ENCODE measurements around the gene SYPL1. TPM values are rescaled to one million over a fixed set of nuclear protein-coding genes. Genes with fewer than 3 reads are reported as not detected.

SYPL1 gene
- total and polyA plus RNA-seq, 2 experiments from 2014 or later, result 94.2 to 110 TPM

- Histone ChIP-seq H3K4me3 (no peak overlapping the region), H4K20me1 (ENCODE audit: insufficient read depth, poor library complexity, severe bottlenecking) (no peaks in the 10 kb centered on the region), H2AFZ (no peak overlapping the region), H3K4me1 (ENCODE audit: insufficient read depth) (no peaks in the 10 kb centered on the region), H3K27ac (no peak overlapping the region), H3K4me2 (no peak overlapping the region), H3K9me3 (ENCODE audit: low read depth) (no peaks in the 10 kb centered on the region), H3K79me2 (no peaks in the 10 kb centered on the region), H3K27me3 (peaks cover 2% of the 10 kb centered on the region), H3K9me2 (replicated peaks; ENCODE audit: insufficient read depth) (no peaks in the 10 kb centered on the region), H3K36me3 (replicated peaks; ENCODE audit: insufficient read depth, low read depth) (no peaks in the 10 kb centered on the region)
- TF ChIP-seq EZH2 (IDR thresholded peaks at IDR 0.05; ENCODE audit: borderline replicate concordance) (no peak), CTCF (IDR thresholded peaks at IDR 0.05; ENCODE audit: poor library complexity) (no peak), EZH2phosphoT487 (IDR thresholded peaks at IDR 0.05; ENCODE audit: low read depth, severe bottlenecking, unreplicated experiment) (no peak)
- 94% methylated on average over 2 of the region's 2 CpGs for WGBS (ENCODE audit: low lambda C conversion rate, missing lambda C conversion rate)
- DNase-seq (ENCODE audit: low spot score), result no peak
Observed at GRCh38 chr7:106052681-106053080, 59.4 kb downstream of the SYPL1 start.

GRCh38 chr7:106050746-106051117, 61.4 kb downstream of the SYPL1 start:
- H3K9me3 ChIP-seq (ENCODE audit: low read depth), result no peaks in the 10 kb centered on the region
- H3K4me2 ChIP-seq, result no peak overlapping the region
- no peaks in the 10 kb centered on the region for H3K4me1 ChIP-seq (ENCODE audit: insufficient read depth)
- no peaks in the 10 kb centered on the region for H4K20me1 ChIP-seq (ENCODE audit: insufficient read depth, poor library complexity, severe bottlenecking)
- WGBS (ENCODE audit: low lambda C conversion rate, missing lambda C conversion rate), result 67% methylated on average over 5 of the region's 5 CpGs
- H3K4me3 ChIP-seq, result no peak overlapping the region
- no peak for TF ChIP-seq EZH2 (IDR thresholded peaks at IDR 0.05; ENCODE audit: borderline replicate concordance)
- TF ChIP-seq EZH2phosphoT487 (IDR thresholded peaks at IDR 0.05; ENCODE audit: low read depth, severe bottlenecking, unreplicated experiment), result no peak
- no peak for TF ChIP-seq CTCF (IDR thresholded peaks at IDR 0.05; ENCODE audit: poor library complexity)
- no peaks in the 10 kb centered on the region for H3K9me2 ChIP-seq (replicated peaks; ENCODE audit: insufficient read depth)
- H3K36me3 ChIP-seq (replicated peaks; ENCODE audit: insufficient read depth, low read depth), result no peaks in the 10 kb centered on the region
- peak; percentile 64 for DNase-seq (ENCODE audit: low spot score)
- H2AFZ ChIP-seq, result no peak overlapping the region
- no peak overlapping the region for H3K27ac ChIP-seq
- H3K79me2 ChIP-seq, result no peaks in the 10 kb centered on the region
- peaks cover 2% of the 10 kb centered on the region for H3K27me3 ChIP-seq

GRCh38 chr7:106050002-106050745, 61.9 kb downstream of the SYPL1 start:
- peak; percentile 55 for DNase-seq (ENCODE audit: low spot score)
- H3K4me2 ChIP-seq, result no peak overlapping the region
- no peaks in the 10 kb centered on the region for H4K20me1 ChIP-seq (ENCODE audit: insufficient read depth, poor library complexity, severe bottlenecking)
- H3K4me3 ChIP-seq, result no peak overlapping the region
- 69% methylated on average over 13 of the region's 13 CpGs for WGBS (ENCODE audit: low lambda C conversion rate, missing lambda C conversion rate)
- no peaks in the 10 kb centered on the region for H3K9me3 ChIP-seq (ENCODE audit: low read depth)
- H3K27ac ChIP-seq, result no peak overlapping the region
- H3K4me1 ChIP-seq (ENCODE audit: insufficient read depth), result no peaks in the 10 kb centered on the region
- H3K36me3 ChIP-seq (replicated peaks; ENCODE audit: insufficient read depth, low read depth), result no peaks in the 10 kb centered on the region
- H3K79me2 ChIP-seq, result no peaks in the 10 kb centered on the region
- H2AFZ ChIP-seq, result no peak overlapping the region
- TF ChIP-seq CTCF (IDR thresholded peaks at IDR 0.05; ENCODE audit: poor library complexity) (peak; percentile 11), EZH2phosphoT487 (IDR thresholded peaks at IDR 0.05; ENCODE audit: low read depth, severe bottlenecking, unreplicated experiment) (no peak)
- H3K27me3 ChIP-seq, result peaks cover 2% of the 10 kb centered on the region
- no peaks in the 10 kb centered on the region for H3K9me2 ChIP-seq (replicated peaks; ENCODE audit: insufficient read depth)

Measured in hepatocyte (in vitro differentiated cells).